GM21786 (cell line): ENCODE measurements around the gene CTDP1.
"Not testable (repeated sequence)": the region's sequence is repeated elsewhere in the genome, so short reads cannot be mapped to it uniquely, and the experiment has no call there.

Experiments used
- ATAC-seq: cut with Tn5 transposase; IDR thresholded peaks from one replicate; pipeline ENCODE4 v1.9.1; 2021; ENCODE audit not compliant: unreplicated experiment

CTDP1 gene

GRCh38 chr18:79680891-79681339, 1.3 kb downstream of the CTDP1 start:
- ATAC-seq: no peak

GRCh38 chr18:79681484-79682387, 2.1 kb downstream of the CTDP1 start:
- ATAC-seq: no peak

DNA sequence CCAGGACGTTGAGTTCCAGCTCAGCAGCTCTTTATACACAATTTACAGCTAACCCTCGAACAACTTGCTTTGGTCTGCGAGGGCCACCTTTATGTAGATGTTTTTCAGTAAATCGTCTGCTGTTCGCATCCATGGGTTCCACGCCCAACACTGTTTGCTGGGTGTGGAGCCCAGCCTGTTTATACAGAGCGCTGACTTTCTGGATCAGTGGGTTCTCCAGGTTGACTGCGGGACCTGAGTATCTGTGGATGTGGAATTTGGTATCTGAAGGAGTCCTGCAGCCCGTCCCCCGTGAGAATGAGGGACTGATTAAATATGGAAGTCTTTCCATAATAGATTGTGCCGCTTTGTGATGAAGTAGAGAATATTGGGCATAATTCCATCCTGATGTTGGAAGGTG, 2.9 kb downstream of the CTDP1 start:
- no peak for ATAC-seq

GRCh38 chr18:79682894-79683625, 3.5 kb downstream of the CTDP1 start:
- no peak for ATAC-seq

DNA sequence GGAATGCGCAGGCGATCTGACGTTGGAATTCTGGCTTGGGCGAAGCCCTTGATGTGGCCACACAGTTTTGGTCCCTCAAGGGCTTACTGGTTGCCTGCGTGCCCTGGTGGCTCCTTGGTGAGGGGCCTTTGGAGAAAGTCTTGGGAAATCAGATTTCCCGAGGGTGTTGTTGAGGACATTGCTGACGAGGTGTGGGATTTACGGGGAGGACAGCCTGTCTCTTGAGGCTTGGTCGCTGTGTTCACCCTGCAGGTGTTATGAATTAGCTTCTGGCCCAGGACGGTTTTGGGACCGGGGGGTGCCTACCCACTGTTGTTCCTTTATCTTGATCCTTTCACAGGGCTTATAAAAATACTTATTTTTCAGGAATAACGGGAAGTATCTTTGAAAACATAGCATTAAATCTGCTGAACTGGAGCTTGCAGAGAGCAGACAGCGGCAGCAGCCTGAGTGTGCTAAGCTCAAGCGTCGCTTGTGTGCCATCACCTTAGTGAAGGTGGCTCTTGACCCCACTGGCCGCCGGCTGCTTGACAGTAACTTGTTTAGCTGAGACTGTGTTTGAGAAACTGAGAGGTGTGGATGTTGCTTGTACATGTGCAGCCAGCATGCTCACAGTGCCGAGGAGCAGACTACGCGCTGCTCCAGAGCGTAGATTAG, 4.2 kb downstream of the CTDP1 start:
- no peak for ATAC-seq

GRCh38 chr18:79684283-79684631, 4.7 kb downstream of the CTDP1 start:
- no peak for ATAC-seq

GRCh38 chr18:79684787-79685186, 5.2 kb downstream of the CTDP1 start:
- ATAC-seq: no peak

DNA sequence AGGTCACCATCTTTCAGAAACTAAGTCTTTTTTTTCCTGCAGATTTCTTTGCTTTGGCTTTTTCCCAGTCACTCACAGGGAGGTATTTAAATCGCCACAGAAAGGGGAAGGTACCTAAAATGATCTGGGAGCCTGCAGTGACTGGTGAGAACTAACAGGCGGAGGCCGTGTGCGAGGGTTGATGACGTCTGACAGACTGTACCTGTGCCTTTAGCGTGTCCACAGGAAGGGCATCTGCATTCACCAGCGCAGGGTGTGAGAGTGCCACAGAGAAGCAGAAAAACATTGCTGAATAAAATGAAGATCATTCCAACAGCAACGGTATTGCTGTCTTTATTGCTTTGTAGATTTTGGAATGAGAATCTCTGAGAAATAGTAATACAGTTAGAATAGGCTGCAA, 5.7 kb downstream of the CTDP1 start:
- no peak for ATAC-seq

DNA sequence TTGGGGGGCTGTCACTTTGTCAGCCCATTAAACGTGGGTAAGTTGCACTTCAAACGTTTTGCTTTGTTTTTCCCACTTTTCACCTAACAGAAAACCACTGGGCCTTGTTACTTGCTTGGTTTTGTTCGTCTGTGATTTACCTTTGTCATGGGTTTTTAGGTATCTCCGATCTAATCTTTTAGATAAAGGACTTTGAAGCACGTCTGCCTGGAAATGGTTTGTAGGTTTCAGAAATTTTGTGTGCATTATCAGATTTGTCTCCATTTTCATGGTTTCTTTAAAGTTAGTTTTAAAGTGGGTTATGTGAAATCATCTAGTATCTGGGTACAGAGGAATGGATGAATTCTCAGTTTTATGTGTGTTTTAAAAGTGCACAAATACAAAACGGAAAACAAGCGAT, 6.4 kb downstream of the CTDP1 start:
- ATAC-seq: no peak

DNA sequence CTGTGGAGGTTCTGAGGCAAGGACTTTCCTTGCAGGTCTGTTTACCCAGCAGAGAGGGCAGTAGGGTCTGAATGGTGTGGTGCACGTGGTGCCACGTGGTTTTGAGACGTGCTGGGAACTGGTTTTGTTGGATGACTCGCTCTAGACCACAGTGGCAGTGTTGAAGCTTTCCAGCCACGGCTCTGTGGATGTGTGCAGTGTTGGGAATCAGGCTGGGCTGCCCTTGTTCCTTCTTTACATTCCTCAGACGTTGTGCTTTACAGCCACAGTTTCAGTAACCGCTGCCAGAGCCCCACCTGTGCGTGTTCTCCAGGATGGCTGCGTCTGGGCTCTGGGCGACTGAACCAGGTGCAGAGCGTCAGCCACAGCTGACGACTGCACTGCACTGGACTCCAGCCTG, 8.2 kb downstream of the CTDP1 start:
- no peak for ATAC-seq

DNA sequence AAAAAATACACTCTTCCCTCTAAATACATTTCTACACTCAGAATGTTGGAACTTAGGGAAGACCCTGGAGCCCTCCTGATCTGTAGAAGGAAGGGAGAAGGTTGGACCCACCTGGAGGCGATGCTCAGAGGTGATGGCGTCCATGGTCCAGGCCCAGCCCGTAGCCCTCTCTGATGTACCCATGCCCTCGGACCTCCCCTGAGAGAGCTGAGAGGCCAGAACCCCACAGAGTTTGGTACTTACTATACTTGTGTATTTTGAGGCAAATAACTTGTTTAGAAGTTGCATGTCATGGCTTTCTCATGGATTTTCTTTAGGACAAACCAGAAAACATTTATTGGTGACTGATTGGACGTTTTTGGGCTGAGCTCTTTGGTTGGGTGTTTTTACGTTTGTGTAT, 10.5 kb downstream of the CTDP1 start:
- no peak for ATAC-seq

- ATAC-seq: no peak
Measured at GRCh38 chr18:79690586-79691482, 11.2 kb downstream of the CTDP1 start.

DNA sequence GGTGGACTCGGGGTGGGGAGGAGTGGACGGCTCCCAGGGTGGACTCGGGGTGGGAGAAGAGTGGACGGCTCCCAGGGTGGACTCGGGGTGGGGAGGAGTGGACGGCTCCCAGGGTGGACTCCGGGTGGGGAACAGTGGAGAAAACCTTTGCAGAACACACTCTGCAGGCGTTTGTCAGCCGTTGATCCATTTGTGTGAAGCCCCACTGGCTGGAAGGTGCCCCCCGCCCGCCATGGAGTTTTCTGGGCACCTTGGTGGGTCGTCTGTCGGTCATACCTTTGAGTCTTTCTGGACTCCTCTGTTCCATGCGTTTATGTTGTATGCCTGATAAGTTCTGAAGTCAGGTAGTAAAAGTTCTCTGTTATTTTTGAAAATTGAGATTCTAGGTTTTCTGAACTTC, 12.5 kb downstream of the CTDP1 start:
- ATAC-seq: no peak

DNA sequence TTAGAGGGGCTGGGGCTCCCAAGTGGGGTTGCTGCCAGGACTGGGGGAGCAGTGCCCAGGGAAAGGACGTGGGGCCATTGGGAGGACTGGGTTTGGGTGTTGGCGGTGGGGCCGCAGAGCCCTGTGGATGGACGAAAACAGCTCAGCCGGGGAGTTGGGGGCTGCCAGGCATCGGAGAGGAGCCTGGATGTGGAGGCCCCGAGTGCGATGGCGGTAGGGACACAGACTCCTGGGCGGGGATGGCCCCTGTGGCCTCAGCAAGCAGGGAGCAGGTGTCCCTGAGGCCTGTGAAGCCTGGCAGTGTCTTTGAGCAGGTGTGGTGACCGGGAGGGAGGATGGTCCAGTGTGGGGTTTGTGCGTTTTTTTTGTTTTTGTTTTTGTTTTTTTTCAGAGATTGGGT, 13.3 kb downstream of the CTDP1 start:
- ATAC-seq: no peak

DNA sequence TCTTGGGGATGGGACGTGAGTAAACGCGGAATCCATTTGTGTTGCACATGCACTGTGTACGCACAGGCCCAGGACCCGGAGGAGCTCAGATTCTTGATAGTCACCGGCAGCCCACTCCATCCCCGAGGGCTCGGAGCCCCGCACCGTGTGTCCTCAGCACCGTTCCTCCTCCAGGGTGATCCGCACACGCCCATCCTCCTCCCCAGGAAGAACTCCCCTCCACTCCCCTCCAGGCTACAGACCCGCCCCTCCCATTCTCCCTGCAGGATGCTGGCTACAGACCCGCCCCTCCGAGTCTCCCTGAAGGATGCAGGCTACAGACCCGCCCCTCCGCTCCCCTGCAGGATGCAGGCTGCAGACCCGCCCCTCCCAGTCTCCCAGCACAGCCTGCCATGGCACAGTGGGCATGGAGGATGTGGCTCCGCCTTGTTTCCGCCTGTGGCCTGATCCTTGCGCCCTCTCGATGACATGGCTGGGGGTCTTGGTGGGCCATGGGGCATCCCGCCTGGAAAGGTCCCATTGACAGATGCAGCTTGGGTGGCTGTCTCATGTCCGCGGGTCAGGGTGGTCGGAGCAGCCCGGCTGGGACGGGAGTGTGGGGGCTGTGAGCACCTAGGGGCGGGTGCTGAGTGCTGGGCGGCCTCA, 14.1 kb downstream of the CTDP1 start:
- ATAC-seq: no peak

- ATAC-seq: not testable (repeated sequence)
Measured at GRCh38 chr18:79694206-79694894, 14.7 kb downstream of the CTDP1 start.

DNA sequence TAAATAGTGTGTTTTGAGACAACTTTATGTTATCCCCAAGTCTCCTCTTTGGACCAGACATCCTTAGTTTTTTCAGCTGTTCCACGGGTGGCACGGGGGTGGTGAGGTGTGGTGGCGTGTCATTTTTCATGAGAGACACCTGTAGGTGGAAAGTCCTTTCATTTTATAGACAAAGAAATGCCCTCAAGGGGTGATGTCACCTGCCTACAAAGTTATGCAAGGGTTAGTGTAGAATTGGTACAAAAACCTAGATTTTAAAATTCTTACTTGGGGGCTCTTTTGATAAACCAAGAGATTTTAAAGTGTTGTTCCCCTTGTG, 15.3 kb downstream of the CTDP1 start:
- no peak for ATAC-seq

DNA sequence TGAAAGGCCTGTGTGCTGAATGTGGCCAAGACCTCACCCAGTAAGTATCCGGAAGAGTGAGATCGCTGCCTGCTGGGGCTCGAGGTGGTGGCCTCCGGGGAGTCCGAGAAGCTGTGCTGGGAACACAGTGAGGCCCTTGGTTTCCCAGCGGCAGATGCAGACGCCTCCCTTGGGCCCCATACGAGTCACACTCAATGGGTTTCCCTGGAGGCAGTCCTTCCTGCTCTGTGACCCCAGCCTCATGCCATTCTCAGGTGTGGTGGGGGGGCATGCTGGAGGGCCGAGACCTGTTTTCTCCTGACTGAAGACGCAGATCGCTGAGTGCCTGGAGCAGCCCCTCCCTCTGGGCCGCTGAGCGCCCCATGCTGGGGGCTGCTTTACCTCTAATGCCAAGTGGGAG, 15.7 kb downstream of the CTDP1 start:
- ATAC-seq: no peak

DNA sequence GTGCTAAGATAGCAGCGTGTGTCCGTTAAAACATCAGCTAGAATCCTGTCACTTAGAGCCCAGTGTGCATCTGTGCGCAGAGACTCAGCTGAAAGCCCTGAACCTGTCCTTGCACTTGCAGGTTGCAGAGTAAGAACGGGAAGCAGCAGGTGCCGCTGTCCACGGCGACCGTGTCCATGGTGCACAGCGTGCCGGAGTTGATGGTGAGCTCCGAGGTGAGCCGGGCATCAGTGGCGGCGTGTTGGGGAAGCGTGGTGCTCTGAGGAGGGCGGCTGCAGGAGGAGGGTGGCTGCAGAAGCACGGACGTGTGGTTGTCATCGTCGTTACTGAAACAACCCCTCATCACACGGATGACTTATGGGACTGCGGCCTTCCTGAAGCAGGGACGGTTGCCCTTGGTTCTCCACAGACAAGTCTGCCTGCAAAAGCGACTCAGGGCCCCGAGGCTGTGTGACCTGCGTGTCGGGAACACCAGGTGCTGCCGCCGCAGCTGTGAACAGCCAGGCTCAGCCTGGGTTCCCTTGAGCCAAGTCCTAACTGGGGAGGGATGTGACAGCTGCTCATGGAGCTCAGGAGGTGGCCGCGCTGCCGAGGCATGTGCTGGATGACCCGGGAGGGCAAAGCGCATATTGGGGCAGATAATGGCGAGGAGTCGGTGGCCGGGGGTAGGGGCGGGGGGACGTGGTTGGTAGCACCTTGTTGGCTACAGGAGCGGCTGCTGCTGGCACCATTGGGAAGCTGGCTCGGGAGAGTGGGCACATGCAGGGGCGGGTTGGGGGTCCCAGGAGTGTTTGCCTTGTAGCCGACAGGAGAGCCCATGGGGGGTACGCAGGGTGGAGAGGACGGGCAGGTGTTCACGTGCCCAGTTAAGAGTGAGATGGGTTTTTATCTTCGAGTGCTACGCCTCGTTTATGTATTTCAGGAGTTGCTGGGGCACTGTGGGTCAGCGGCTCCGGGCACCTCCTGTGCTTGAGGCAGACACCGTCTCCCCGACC, 16.6 kb downstream of the CTDP1 start:
- ATAC-seq: no peak
